HEK293 (cell line): ENCODE data around the gene ZDHHC24.

Source experiments
- CTCF ChIA-PET: fragments of 350-600 bp; formaldehyde crosslinking; extraction: SDS; loops from one replicate; lab custom pipeline; 2021; ENCODE audit warnings: antibody characterized with exemption; lab: Yijun Ruan, JAX
- POLR2A ChIA-PET: fragments of 300-600 bp; formaldehyde crosslinking; extraction: SDS; loops from one replicate; lab custom pipeline; 2020; ENCODE audit warnings: antibody characterized with exemption, inconsistent platforms; lab: Yijun Ruan, JAX
- H3K27ac ChIP-seq: fragments of 200-500 bp; sonication (Bioruptor generic); 2 replicates; pipeline ENCODE4 v1.5.1; 2014; ENCODE audit warnings: low read depth, low read length, control low read depth, inconsistent platforms; ENCODE audit errors: extremely low read depth
- H3K36me3 ChIP-seq, 2 experiments: fragments of 200-500 bp in 1 of 2; sonication (Bioruptor generic) in 1 of 2; 1 replicate in 1 of 2; 2 replicates in 1 of 2; pipeline ENCODE4 v1.5.1; 2014 to 2017; ENCODE audit warnings: inconsistent platforms in 2 of 2, low read length in 2 of 2; ENCODE audit not compliant: control insufficient read depth in 2 of 2, insufficient read depth in 1 of 2
- H3K4me1 ChIP-seq: fragments of 200-500 bp; sonication (Bioruptor generic); 2 replicates; pipeline ENCODE4 v1.5.1; 2014; ENCODE audit warnings: mild to moderate bottlenecking, low read length, inconsistent platforms; ENCODE audit not compliant: control insufficient read depth, insufficient read depth
- H3K4me3 ChIP-seq: 2 replicates; pipeline ENCODE4 v1.5.1; 2011; ENCODE audit warnings: low read depth, mild to moderate bottlenecking, control low read depth, low read length, moderate library complexity
- H3K9me3 ChIP-seq: fragments of 200-500 bp; sonication (Bioruptor generic); 2 replicates; pipeline ENCODE4 v1.5.1; 2014; ENCODE audit warnings: low read depth, low read length, inconsistent platforms; ENCODE audit not compliant: control insufficient read depth, insufficient read depth
- GFI1B ChIP-seq: fragments of 450-650 bp; formaldehyde crosslinking; IDR thresholded peaks from 2 replicates; pipeline ENCODE4 v1.5.1; 2016; ENCODE audit warnings: missing biosample characterization, missing genetic modification characterization
- HIC1 ChIP-seq: fragments of 450-650 bp; formaldehyde crosslinking; IDR thresholded peaks from 2 replicates; pipeline ENCODE4 v1.5.1; 2016; ENCODE audit warnings: missing biosample characterization, missing genetic modification characterization
- KLF8 ChIP-seq: fragments of 450-650 bp; formaldehyde crosslinking; IDR thresholded peaks from 2 replicates; pipeline ENCODE4 v1.5.1; 2016; ENCODE audit warnings: missing biosample characterization, missing genetic modification characterization
- OVOL3 ChIP-seq: fragments of 450-650 bp; formaldehyde crosslinking; IDR thresholded peaks from 2 replicates; pipeline ENCODE4 v1.5.1; 2016; ENCODE audit warnings: missing biosample characterization, missing genetic modification characterization
- TCF7L2 ChIP-seq: IDR thresholded peaks from 2 replicates; pipeline ENCODE4 v1.6.1; 2011; ENCODE audit warnings: low read depth, mild to moderate bottlenecking, inconsistent platforms, low read length, moderate library complexity, borderline replicate concordance
- ZBTB17 ChIP-seq: fragments of 450-650 bp; formaldehyde crosslinking; IDR thresholded peaks from 2 replicates; pipeline ENCODE4 v1.5.1; 2016; ENCODE audit warnings: missing biosample characterization, missing genetic modification characterization
- ZBTB20 ChIP-seq: fragments of 450-650 bp; formaldehyde crosslinking; IDR thresholded peaks from 2 replicates; pipeline ENCODE4 v1.5.1; 2016; ENCODE audit warnings: missing biosample characterization, missing genetic modification characterization
- ZNF112 ChIP-seq: fragments of 450-650 bp; formaldehyde crosslinking; IDR thresholded peaks from 2 replicates; pipeline ENCODE4 v1.5.0; 2017; ENCODE audit warnings: missing biosample characterization, missing genetic modification characterization
- ZNF114 ChIP-seq: fragments of 450-650 bp; formaldehyde crosslinking; IDR thresholded peaks from 2 replicates; pipeline ENCODE4 v1.5.0; 2017; ENCODE audit warnings: missing biosample characterization, missing genetic modification characterization
- ZNF157 ChIP-seq: fragments of 450-650 bp; formaldehyde crosslinking; IDR thresholded peaks from 2 replicates; pipeline ENCODE4 v1.5.1; 2016; ENCODE audit warnings: missing biosample characterization, missing genetic modification characterization
- ZNF19 ChIP-seq: fragments of 450-650 bp; formaldehyde crosslinking; IDR thresholded peaks from 2 replicates; pipeline ENCODE4; 2016; ENCODE audit warnings: missing biosample characterization, missing genetic modification characterization, low read depth
- ZNF23 ChIP-seq: fragments of 450-650 bp; formaldehyde crosslinking; IDR thresholded peaks from 2 replicates; pipeline ENCODE4 v1.5.1; 2016; ENCODE audit warnings: missing biosample characterization, missing genetic modification characterization, borderline replicate concordance
- ZNF248 ChIP-seq: fragments of 450-650 bp; formaldehyde crosslinking; IDR thresholded peaks from 2 replicates; pipeline ENCODE4 v1.5.1; 2017; ENCODE audit warnings: missing biosample characterization, missing genetic modification characterization
- ZNF26 ChIP-seq: fragments of 450-650 bp; formaldehyde crosslinking; IDR thresholded peaks from 2 replicates; pipeline ENCODE4 v1.5.1; 2016; ENCODE audit warnings: missing biosample characterization, missing genetic modification characterization
- ZNF280C ChIP-seq: fragments of 450-650 bp; formaldehyde crosslinking; IDR thresholded peaks from 2 replicates; pipeline ENCODE4 v1.5.1; 2016; ENCODE audit warnings: missing biosample characterization, missing genetic modification characterization
- ZNF501 ChIP-seq: fragments of 450-650 bp; formaldehyde crosslinking; IDR thresholded peaks from 2 replicates; pipeline ENCODE4 v1.5.1; 2016; ENCODE audit warnings: missing biosample characterization, missing genetic modification characterization
- ZNF571 ChIP-seq: fragments of 450-650 bp; formaldehyde crosslinking; IDR thresholded peaks from 2 replicates; pipeline ENCODE4 v1.5.0; 2017; ENCODE audit warnings: missing biosample characterization, missing genetic modification characterization
- ZNF645 ChIP-seq: fragments of 450-650 bp; formaldehyde crosslinking; IDR thresholded peaks from 2 replicates; pipeline ENCODE4; 2016; ENCODE audit warnings: missing biosample characterization, missing genetic modification characterization
- ZSCAN23 ChIP-seq: fragments of 450-650 bp; formaldehyde crosslinking; IDR thresholded peaks from 2 replicates; pipeline ENCODE4 v1.5.1; 2016; ENCODE audit warnings: missing biosample characterization, missing genetic modification characterization

Gene ZDHHC24

GRCh38 chr11:66593650-66594049, 47.8 kb upstream of the ZDHHC24 start:
- CTCF ChIA-PET = interaction anchor here (0.6 to 2.2 kb wide), 6 partner anchors 16 to 85 kb away, joined by 4 to 16 read pairs (median 6); partner anchors contain the start of genes RBM4B and ZDHHC24
- H3K27ac ChIP-seq = peak overlapping the region; percentile 11; the same call in 1 of the 2 replicates

More at GRCh38 chr11:66593650-66594049, 47.8 kb upstream of the ZDHHC24 start:
- no peaks in the 10 kb centered on the region for H3K9me3 ChIP-seq
- peaks cover 0 to 14% of the 10 kb centered on the region in 2 experiments; a peak in 2 of 3 replicates for H3K36me3 ChIP-seq
- TF ChIP-seq ZNF112 (tag by site-specific recombination) = no peak
- TF ChIP-seq ZNF280C (tag by site-specific recombination) = no peak
- TF ChIP-seq ZNF114 (tag by site-specific recombination) = no peak
- no peak for TF ChIP-seq ZBTB20 (tag by site-specific recombination)
- TF ChIP-seq ZNF23 (tag by site-specific recombination) = no peak
- TF ChIP-seq HIC1 (tag by site-specific recombination) = no peak
- no peak for TF ChIP-seq ZNF501 (tag by site-specific recombination)
- TF ChIP-seq TCF7L2 = no peak
- TF ChIP-seq ZNF26 = no peak
- TF ChIP-seq ZNF157 (tag by site-specific recombination) = no peak
- no peak for TF ChIP-seq ZNF645 (tag by site-specific recombination)
- TF ChIP-seq OVOL3 = no peak
- no peak for TF ChIP-seq ZNF571 (tag by site-specific recombination)
- no peak for TF ChIP-seq ZSCAN23 (tag by site-specific recombination)
- TF ChIP-seq GFI1B = no peak
- no peak for TF ChIP-seq ZBTB17 (tag by site-specific recombination)
- TF ChIP-seq KLF8 (tag by site-specific recombination) = no peak
- TF ChIP-seq ZNF248 (tag by site-specific recombination) = no peak
- TF ChIP-seq ZNF19 (tag by site-specific recombination) = no peak
- no peaks in the 10 kb centered on the region for H3K4me1 ChIP-seq
- H3K4me3 ChIP-seq = peak overlapping the region; percentile 67
- POLR2A ChIA-PET = interaction anchor here (0.9 to 2.4 kb wide), 4 partner anchors 9 to 84 kb away, joined by 3 to 12 read pairs (median 4); partner anchors contain the start of genes ACTN3, RBM4B and ZDHHC24
